Erythroblast (primary cell): ENCODE measurements around the gene GNE.

Source experiments
- GATA1 ChIP-seq: IDR thresholded peaks from 2 replicates; pipeline ENCODE4 v1.6.1; 2011; ENCODE audit warnings: low read depth, mild to moderate bottlenecking, control low read depth, low read length, moderate library complexity
- POLR2A ChIP-seq: IDR thresholded peaks from 2 replicates; pipeline ENCODE4 v1.6.1; 2011; ENCODE audit warnings: mild to moderate bottlenecking, low read length

- TF ChIP-seq POLR2A (no peak), GATA1 (no peak)
Measured at GRCh38 chr9:36276781-36277181, 18.5 kb upstream of the GNE start.
